ENCODE measurements around the gene BROX.

DNA sequence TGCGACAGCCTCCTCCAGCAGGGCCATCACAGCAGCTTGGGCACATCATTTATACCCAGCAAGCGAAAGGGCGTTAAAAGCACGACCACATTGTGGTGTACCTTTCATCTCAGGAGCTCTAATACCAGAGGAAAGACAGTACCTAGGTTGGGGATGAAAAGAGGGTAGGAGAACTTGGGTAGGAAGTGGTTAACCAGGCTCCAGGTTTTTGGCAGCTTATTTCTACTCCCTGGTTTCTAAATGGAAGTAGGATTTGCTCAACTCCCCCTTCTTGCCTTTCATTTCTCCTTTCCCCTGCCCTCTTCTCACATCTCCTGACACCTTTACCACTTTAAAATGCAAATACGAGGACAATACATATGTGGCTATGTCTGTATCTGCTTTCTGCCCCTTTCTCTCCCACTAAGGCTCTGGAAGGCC is 54.8 kb downstream of the BROX start:
- TF ChIP-seq, protein P1, sequence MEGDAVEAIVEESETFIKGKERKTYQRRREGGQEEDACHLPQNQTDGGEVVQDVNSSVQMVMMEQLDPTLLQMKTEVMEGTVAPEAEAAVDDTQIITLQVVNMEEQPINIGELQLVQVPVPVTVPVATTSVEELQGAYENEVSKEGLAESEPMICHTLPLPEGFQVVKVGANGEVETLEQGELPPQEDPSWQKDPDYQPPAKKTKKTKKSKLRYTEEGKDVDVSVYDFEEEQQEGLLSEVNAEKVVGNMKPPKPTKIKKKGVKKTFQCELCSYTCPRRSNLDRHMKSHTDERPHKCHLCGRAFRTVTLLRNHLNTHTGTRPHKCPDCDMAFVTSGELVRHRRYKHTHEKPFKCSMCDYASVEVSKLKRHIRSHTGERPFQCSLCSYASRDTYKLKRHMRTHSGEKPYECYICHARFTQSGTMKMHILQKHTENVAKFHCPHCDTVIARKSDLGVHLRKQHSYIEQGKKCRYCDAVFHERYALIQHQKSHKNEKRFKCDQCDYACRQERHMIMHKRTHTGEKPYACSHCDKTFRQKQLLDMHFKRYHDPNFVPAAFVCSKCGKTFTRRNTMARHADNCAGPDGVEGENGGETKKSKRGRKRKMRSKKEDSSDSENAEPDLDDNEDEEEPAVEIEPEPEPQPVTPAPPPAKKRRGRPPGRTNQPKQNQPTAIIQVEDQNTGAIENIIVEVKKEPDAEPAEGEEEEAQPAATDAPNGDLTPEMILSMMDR (IDR thresholded peaks at IDR 0.05) = no peak
- no peak for TF ChIP-seq POLR2A (IDR thresholded peaks at IDR 0.05)

All from lower leg skin (tissue), 3 donors.